HT-29 (cell line): Measurements from ENCODE around the gene ARHGAP6. TPM values are rescaled to one million over a fixed set of nuclear protein-coding genes. Genes with fewer than 3 reads are reported as not detected.
"Not testable (repeated sequence)": the region's sequence is repeated elsewhere in the genome, so short reads cannot be mapped to it uniquely, and the experiment has no call there.

Experiments
- DNase-seq: peaks from one replicate; pipeline ENCODE4 v3.0.0-alpha.2; 2015; ENCODE audit warnings: low spot score
- total RNA-seq: library from RNA; depleted of rRNA; stranded (reverse); fragments of >200 nt; shearing (Covaris generic); gene quantifications from 2 replicates; pipeline ENCODE4 v1.2.3, GENCODE V29; 2014

Gene ARHGAP6
- total RNA-seq, 1 experiment from 2014 or later = not detected

- no peak for DNase-seq
Measured at GRCh38 chrX:11648705-11649519, 16.8 kb downstream of the ARHGAP6 start.

- DNase-seq = no peak
Measured at GRCh38 chrX:11647138-11647537, 18.6 kb downstream of the ARHGAP6 start.

GRCh38 chrX:11641349-11642065 is 24.2 kb downstream of the ARHGAP6 start:
- no peak for DNase-seq

GRCh38 chrX:11640089-11640488 is 25.6 kb downstream of the ARHGAP6 start:
- no peak for DNase-seq

GRCh38 chrX:11632732-11633131 is 33.0 kb downstream of the ARHGAP6 start:
- DNase-seq = no peak

- no peak for DNase-seq
Measured at GRCh38 chrX:11629593-11630211, 36.0 kb downstream of the ARHGAP6 start.

- no peak for DNase-seq
Measured at GRCh38 chrX:11628399-11628798, 37.3 kb downstream of the ARHGAP6 start.

GRCh38 chrX:11626351-11626750 is 39.4 kb downstream of the ARHGAP6 start:
- DNase-seq = no peak

GRCh38 chrX:11619441-11619840 is 46.3 kb downstream of the ARHGAP6 start:
- DNase-seq = no peak

- not testable (repeated sequence) for DNase-seq
Measured at GRCh38 chrX:11614253-11614652, 51.5 kb downstream of the ARHGAP6 start.

- no peak for DNase-seq
Measured at GRCh38 chrX:11611965-11612364, 53.8 kb downstream of the ARHGAP6 start.

- DNase-seq = no peak
Measured at GRCh38 chrX:11611161-11611560, 54.6 kb downstream of the ARHGAP6 start.

- no peak for DNase-seq
Measured at GRCh38 chrX:11609109-11609508, 56.6 kb downstream of the ARHGAP6 start.

GRCh38 chrX:11606408-11606807 is 59.3 kb downstream of the ARHGAP6 start:
- DNase-seq = no peak

- DNase-seq = no peak
Measured at GRCh38 chrX:11600578-11600977, 65.1 kb downstream of the ARHGAP6 start.

GRCh38 chrX:11597479-11597878 is 68.2 kb downstream of the ARHGAP6 start:
- no peak for DNase-seq

GRCh38 chrX:11591723-11592346 is 73.9 kb downstream of the ARHGAP6 start:
- no peak for DNase-seq

GRCh38 chrX:11589641-11590040 is 76.1 kb downstream of the ARHGAP6 start:
- no peak for DNase-seq

- DNase-seq = no peak
Measured at GRCh38 chrX:11588097-11588496, 77.6 kb downstream of the ARHGAP6 start.

GRCh38 chrX:11585174-11585573 is 80.5 kb downstream of the ARHGAP6 start:
- no peak for DNase-seq

- no peak for DNase-seq
Measured at GRCh38 chrX:11580789-11581188, 84.9 kb downstream of the ARHGAP6 start.
